ENCODE data around the gene RNASE11. TPM values are rescaled to one million over a fixed set of nuclear protein-coding genes. Genes with fewer than 3 reads are reported as not detected.

Gene RNASE11
- 0.33 TPM in 1 of 2 replicates, not detected in the other for total RNA-seq

GRCh38 chr14:20587489-20588154 is at the start of gene RNASE11:
Gene RNASE11 (minus strand): TSS chr14:20588001.

GRCh38 chr14:20591235-20591634 is 3.4 kb upstream of the RNASE11 start, which contains the start of gene RNASE12:
Gene RNASE12 (minus strand): TSS chr14:20591376. CDS start chr14:20590723, 653 bp downstream.

GRCh38 chr14:20560961-20561360 is 26.8 kb downstream of the RNASE11 start, which contains the start of gene RNASE9:
Gene RNASE9 (minus strand): TSS chr14:20561047.

Other genes with a start within 250 kb of the RNASE11 start
- gene PARP2, start 244.4 kb downstream of the RNASE11 start, total RNA-seq: 6.2 and 19.1 TPM in 2 replicates
- 10.6 and 15.5 TPM in 2 replicates for gene TEP1, start 174.5 kb downstream of the RNASE11 start, total RNA-seq
- 0.25 TPM in 1 of 2 replicates, not detected in the other for gene KLHL33, start 151.8 kb downstream of the RNASE11 start, total RNA-seq
- 33.0 and 62.1 TPM in 2 replicates for gene OSGEP, start 133.2 kb downstream of the RNASE11 start, total RNA-seq
- 186 and 208 TPM in 2 replicates for gene APEX1, start 132.8 kb downstream of the RNASE11 start, total RNA-seq
- 18.9 and 20.2 TPM in 2 replicates for gene PIP4P1, start 126.6 kb downstream of the RNASE11 start, total RNA-seq
- 32.2 and 90.8 TPM in 2 replicates for gene PNP, start 118.6 kb downstream of the RNASE11 start, total RNA-seq
- not detected in 2 replicates for gene RNASE10, start 82.5 kb downstream of the RNASE11 start, total RNA-seq
- gene RNASE9, start 27.0 kb downstream of the RNASE11 start, total RNA-seq: not detected in 2 replicates
- gene RNASE12, start 3.4 kb upstream of the RNASE11 start, total RNA-seq: not detected in 2 replicates
- not detected in 2 replicates for gene OR6S1, start 53.7 kb upstream of the RNASE11 start, total RNA-seq
- 7.2 and 11.3 TPM in 2 replicates for gene RNASE4, start 96.6 kb upstream of the RNASE11 start, total RNA-seq
- gene ANG, start 100.8 kb upstream of the RNASE11 start, total RNA-seq: 2.7 and 4.6 TPM in 2 replicates
- gene EDDM3A, start 157.9 kb upstream of the RNASE11 start, total RNA-seq: not detected in 2 replicates
- not detected in 2 replicates for gene EDDM3B, start 180.4 kb upstream of the RNASE11 start, total RNA-seq
- gene RNASE6, start 193.3 kb upstream of the RNASE11 start, total RNA-seq: not detected in 2 replicates
- not detected in 2 replicates for gene RNASE1, start 214.8 kb upstream of the RNASE11 start, total RNA-seq